Kidney tubule cell (primary cell): ENCODE measurements around the gene TCP10L.
"Not testable (repeated sequence)": the region's sequence is repeated elsewhere in the genome, so short reads cannot be mapped to it uniquely, and the experiment has no call there.

Experiments
- DNase-seq: peaks from one replicate; pipeline ENCODE4 v3.0.0-alpha.2; 2018; ENCODE audit warnings: low spot score

TCP10L gene

DNA sequence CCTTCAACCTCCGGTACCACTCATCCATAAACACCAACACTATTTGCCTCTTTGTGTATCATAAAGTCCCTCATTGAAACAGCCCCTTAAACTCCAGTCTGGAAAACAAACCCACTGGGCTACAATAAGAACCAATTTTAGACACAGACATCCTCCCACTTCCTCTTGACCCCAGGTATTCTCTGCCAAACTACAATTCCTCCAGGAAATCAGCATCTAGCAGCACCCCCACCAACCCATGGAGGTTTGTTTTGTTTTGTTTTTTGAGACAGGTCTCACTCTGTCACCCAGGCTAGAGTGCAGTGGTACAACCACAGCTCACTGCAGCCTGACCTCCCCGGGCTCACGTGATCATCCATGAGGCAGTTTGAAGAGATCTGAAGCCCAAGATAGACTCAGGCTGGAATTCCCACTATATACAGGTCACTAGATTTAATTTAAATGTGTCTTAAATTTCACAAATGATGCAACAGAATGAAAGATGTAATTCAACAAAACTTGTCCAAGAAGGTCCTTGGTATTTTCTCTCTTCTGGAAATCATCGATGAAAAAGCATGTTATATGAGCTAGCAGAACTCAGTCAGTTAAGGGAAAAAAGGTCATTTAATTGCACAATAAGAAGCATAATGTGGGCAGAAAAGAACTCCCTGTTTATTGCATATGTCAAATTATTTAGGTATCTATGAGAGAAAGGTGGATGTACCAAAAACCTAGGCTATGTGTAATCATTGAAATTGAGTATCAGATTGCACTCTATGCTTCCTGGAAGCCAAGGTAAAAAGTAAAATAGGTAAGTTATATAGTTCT lies 30.3 kb downstream of the TCP10L start:
- no peak for DNase-seq

DNA sequence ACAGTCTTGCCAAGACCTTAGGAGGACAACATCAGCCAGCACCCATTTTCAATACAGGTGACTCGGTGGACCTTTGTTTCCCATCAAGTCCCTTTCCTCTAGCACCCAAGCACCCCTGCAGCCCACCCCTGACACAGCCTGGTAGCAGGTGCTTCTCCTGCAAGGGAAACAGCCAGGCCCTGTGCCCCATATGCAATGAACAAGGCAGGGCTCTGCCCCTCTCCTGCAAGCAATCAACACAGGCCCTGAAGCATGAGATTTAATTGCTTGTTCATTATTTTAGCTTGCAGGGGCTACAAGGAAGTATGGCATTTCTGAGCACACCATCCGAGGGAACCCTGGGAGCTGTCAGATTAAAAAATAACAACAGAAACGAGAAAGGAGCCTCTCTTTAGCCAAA lies 35.4 kb downstream of the TCP10L start:
- no peak for DNase-seq

DNA sequence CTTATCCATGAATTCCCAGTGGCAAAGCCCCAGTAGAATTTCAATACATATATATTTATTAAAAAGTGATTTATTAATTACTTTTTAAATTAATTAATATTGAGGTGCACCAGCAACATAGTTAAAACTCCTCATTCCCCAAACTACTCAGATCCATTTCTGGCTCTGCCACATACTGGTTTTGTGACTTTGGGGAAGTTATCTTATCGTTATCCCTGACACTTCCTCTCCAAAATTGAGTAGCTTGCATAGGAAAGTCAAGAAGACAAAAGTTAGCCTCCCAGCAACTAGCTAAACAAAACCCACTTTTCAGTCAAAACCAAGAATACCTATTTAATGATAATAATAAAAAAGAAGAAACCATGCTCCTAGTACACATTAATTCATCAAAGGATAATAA lies 35.9 kb downstream of the TCP10L start:
- no peak for DNase-seq

DNA sequence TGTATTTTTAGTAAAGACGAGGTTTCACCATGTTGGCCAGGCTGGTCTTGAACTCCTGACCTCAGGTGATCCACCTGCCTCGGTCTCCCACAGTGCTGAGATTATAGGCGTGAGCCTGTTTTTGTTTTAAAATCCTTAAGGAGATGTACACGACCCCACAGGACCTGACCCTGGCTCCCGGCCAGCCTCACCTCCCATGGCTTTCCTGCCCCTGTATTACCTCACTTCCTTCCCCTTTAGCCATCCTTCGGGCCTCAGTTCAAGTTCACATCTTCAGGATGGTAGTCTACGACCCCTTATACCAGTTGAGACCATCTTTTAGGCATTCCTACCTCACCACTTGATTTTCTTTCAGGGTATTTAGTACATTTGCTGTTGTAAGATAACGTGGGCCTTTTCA lies 36.3 kb downstream of the TCP10L start:
- no peak for DNase-seq

DNA sequence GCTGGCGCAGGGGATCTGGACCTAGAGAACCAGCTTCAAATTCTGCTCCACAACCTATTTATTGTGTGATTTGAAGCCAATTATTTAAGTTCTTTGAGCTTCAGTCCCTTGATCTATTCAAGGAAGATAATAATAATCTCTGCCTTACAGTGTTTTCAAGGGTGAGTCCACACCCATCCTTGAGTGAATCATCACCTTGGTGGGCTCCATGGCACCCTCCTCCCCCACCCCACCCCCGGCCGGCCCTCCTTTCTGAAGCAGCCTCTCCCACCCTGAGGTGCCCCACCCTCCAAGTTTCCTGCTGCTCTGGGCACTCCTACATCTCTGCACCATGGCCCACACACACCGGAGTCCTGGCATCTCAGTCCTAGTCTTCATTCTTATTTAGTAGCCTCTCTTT lies 38.3 kb downstream of the TCP10L start:
- DNase-seq: no peak

DNA sequence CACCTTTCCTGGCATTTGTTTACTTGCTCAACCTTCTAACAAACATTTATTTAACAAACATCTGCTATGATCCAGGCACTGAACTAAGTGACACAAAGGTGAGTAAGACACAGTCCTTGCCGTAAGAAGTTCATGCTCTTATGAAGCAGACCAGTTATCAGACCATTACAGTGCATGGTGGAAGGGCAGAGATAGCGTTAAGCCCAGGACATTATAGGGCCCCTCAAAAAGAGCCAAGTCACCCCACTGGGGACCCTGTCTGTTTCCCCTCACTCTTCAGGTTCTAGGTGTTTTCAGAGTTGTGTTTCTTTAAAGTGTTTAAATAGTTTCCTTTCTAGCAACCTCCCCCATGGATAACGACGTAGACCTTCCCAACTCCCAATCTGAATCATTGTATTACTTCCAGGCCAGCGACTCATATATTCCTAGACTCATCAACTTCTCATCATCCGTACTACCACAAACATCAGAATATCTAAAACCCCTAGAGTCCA lies 39.3 kb downstream of the TCP10L start:
- DNase-seq: peak; percentile 45

DNA sequence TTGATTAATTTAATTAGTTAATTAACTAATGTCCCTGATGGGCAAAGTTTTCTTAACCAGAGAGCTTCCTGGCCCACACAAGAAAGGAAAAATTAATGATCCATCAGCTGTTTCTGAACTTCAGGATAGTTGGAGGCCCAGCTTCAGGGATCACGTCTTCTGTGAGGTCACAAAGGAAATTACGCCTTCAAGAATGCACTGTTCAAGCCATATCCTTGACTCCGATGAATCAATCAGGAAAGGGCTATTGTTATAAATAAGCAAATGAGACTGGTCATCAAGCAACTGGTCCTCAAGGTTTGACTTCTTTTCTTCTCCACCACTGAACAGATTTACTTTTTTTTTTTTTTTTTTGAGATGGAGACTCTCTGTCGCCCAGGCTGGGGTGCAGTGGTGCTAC lies 40.6 kb downstream of the TCP10L start:
- DNase-seq: no peak

DNA sequence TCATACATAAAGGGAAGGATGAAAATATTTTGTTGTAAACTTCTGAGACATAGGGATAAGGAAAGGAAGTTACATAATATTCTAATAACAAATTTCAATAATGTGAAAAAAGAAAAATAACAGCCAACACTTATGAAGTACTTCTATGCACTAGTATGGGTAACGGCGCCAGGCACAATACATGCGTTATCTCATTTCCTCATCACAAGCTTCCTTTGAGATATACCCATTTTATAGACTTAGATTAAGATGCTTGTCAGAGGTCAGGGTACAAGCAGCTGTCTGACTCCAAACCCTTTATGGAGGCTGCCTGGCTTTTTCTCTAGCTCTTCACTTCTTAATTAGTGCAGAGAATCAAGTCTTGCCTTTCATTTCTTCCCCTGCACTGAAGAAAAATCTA lies 41.3 kb downstream of the TCP10L start:
- DNase-seq: no peak

DNA sequence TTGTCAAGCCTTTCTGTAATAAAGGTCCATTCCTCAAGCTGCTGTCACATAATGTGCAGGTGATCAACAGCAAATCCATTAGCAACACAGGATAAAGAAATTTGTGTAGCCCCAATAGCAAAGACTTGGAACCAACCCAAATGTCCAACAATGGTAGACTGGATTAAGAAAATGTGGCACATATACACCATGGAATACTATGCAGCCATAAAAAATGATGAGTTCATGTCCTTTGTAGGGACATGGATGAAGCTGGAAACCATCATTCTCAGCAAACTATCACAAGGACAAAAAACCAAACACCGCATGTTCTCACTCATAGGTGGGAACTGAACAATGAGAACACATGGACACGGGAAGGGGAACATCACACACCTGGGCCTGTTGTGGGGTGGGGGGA lies 42.3 kb downstream of the TCP10L start:
- DNase-seq: not testable (repeated sequence)

DNA sequence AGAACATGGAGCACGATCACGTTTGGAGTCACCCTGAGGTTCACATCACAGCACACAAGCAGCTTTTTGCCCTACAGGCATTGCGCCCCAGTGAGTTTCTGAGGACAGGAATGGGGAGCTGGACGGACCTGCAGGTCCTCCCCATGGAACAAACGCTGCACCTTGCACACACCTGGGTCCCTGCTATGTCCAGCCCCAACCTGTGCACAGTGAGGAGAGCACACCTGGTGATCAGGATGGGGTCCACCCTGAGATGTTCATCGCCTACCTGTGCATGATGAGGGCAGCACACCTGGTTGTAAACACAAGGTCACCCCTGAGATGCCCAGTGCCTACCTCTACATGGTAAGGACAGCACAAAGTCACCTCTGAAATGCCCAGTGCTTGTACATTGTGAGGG lies 45.9 kb downstream of the TCP10L start:
- DNase-seq: no peak

DNA sequence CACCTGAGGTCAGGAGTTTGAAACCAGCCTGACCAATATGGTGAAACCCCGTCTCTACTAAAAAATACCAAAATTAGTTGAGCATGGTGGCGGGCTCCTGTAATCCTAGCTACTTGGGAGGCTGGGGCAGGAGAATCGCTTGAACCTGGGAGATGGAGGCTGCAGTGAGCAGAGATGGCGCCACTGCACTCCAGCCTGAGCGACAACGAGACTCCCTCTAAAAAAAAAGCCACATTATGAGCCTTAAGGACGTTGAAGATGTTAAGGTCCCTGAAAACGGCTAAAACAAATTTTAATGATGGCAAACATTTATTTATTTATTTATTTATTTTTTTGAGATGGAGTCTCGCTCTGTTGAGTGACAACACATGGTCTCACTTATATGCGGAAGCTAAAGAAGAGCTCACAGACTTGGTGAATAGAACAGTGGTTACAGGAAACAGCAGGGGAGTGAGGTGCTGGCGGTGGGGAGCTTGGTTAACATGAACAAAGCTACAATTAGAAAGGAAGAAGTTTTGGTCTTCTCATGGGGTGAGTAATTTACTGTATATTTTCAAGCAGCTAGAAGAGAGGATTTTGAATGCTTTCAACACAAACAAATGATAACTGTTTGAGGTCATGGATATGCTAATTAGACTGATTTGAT lies 47.1 kb downstream of the TCP10L start:
- no peak for DNase-seq

DNA sequence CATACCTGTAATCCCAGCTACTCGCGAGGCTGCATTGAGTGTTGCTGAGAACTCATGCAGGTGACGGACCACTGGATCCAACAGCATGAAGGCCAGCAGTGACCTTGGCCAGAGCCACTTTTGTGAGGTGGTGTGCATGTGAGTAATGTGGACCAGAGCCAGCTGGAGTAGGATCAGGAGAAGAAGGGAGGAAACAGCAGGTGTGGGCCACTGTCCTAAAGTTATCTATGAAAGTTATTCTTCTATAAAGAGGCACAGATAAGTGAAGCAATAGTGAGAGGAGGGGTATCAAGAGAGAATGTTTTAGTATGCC lies 47.8 kb downstream of the TCP10L start:
- DNase-seq: peak; percentile 16

DNA sequence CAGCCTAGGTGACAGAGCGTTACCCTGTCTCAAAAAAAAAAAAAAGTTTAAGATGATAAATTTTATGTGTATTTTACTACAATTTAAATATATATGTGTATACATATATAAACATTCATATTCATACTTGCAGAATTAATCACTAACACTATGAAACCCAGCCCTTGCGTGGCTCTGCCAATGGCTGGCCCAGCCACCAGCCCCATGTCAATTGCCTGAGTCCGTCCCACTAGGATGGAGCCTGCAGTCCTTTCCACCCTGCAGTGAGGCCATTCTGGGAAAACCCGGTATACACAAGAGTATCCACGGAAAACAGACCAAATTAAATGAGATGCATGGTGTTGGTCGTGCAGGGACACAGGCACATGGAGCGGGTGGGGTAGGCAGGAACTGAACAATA lies 49.7 kb downstream of the TCP10L start:
- DNase-seq: no peak

DNA sequence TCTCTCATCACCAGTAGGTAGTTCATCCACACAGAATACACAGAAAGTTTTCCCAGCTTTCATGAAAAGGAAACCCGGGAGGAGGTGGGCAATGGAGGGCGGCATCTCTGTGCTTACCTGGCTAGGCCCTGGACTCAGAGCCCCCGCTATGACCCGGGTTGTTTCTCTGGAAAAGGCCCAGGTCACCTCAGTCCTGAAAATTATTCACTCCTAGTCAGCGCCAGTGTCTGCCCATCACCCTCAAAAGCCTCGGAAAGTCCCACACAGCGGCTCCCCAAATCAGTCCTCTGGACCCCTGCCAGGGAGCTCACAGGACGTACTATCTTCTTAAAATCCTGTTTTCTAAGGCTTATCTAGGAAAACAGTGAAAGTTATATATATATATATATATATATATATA lies 51.2 kb downstream of the TCP10L start:
- no peak for DNase-seq

DNA sequence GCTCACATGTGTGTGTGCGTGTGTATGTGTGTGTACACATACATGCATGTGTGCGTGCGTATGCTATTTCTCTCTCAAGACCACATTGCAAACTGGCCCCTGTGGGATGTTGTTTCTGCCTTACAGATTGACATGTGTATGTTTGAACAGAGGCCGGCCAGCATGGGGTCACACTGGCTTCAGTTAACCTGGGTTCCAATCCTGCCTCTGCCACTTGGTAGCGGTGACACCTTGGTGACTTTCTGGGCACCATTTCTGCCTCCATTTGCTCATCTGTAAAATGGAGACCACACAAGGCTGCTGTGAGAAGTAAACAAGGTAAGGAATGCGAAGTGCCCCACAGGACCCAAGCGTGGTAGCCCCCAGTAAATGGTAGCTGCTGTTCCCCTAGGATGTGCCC lies 51.7 kb downstream of the TCP10L start:
- no peak for DNase-seq

DNA sequence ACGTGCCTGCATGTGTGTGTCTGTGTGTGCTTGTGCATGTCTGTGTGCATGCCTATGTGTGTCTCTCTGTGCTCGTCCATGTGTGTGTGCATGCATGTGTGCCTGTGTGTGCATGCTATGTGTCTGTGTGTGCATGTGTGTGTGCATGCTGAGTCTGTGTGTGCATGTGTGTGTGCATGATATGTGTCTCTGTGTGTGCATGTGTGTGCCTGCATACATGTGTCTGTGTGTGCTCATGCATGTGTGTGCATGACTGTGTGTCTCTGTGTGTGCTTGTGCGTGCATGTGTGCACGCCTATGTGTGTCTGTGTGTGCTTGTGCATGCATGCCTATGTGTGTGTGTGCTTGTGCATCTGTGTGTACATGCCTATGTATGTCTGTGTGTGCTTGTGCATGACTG lies 52.3 kb downstream of the TCP10L start:
- no peak for DNase-seq

DNA sequence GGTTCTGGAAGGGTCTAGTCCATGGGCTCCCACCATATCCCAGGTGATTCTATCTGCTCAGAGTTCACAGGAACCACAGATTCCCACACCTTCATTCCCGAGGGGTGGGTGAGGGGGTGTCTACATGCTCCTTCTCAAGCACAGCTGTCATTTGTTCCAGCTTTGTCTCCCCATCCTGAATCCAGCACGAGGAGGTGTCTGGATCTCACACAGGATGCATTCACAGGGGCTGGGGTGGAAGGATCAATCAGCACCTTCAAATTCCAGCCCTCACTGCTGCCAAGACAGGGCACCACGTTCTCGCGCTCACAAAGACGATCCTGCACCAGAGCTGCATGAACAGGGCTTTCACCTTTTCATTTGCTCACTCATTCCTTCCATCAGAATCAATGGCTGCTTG lies 52.7 kb downstream of the TCP10L start:
- no peak for DNase-seq

DNA sequence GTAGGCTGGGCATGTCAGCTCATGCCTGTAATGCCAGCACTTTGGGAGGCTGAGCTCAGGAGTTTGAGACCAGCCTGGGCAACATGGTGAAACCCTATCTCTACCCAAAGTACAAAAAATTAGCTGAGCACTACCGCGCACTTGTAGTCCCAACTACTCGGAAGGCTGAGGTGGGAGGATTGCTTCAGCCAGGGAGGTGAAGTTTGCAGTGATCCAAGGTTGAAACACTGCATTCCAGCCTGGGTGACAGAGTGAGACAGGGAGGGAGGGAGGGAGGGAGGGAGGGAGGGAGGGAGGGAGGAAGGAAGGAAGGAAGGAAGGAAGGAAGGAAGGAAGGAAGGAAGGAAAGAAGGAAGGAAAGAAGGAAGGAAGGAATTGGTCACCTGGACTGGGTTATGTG lies 53.8 kb downstream of the TCP10L start:
- DNase-seq: not testable (repeated sequence)

DNA sequence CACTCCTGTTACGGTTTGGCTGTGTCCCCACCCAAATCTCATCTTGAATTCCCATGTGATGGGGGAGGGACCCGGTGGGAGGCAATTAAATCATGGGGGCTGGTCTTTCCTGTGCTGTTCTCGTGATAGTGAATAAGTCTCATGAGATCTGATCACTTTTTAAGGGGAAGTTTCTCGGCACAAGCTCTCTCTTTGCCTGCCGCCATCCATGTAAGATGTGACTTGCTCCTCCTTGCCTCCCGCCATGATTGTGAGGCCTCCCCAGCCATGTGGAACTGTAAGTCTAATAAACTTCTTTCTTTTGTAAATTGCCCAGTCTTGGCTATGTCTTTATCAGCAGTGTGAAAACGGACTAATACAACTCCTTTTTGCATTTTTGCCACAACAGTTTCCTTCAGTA lies 54.5 kb downstream of the TCP10L start:
- DNase-seq: not testable (repeated sequence)

DNA sequence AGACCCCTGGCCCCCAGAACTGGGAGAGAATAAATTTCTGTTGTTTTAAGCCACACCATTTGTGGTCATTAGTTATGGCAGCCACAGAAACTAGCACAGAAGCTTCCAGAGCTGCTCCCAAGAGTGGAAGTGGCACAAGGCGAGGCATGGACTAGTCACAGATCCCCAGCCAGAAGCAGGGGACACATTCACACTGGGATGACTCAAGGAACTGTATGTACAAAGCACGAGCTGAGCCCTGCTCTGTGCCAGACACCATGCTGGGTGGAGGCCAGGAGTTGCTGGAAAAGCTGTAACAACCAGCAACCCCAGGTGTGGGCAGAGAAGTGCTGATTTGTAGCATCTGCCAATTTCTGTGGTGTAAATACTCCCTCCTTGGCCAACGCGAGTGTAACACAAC lies 55.6 kb downstream of the TCP10L start:
- no peak for DNase-seq

DNA sequence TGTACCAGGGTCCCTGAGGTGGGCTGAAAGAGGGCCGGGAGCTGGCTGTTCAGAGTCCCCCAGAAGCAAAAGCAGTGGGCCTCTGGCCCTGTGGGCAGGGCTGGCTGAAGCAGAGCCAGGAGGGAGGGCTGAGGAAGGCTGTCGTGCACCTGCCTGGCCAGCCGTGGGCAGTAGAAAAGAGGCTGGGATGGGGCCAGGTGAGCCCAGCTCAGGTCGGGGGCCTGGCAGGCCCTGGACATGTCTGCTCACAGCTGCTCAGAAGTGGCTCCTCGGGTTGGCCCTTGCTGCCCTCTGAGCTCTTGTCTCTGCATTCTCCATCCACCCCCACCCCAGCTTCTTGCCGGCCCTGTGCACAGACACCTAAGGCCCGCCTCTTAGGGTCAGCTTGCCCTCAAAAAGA lies 60.0 kb downstream of the TCP10L start:
- no peak for DNase-seq

DNA sequence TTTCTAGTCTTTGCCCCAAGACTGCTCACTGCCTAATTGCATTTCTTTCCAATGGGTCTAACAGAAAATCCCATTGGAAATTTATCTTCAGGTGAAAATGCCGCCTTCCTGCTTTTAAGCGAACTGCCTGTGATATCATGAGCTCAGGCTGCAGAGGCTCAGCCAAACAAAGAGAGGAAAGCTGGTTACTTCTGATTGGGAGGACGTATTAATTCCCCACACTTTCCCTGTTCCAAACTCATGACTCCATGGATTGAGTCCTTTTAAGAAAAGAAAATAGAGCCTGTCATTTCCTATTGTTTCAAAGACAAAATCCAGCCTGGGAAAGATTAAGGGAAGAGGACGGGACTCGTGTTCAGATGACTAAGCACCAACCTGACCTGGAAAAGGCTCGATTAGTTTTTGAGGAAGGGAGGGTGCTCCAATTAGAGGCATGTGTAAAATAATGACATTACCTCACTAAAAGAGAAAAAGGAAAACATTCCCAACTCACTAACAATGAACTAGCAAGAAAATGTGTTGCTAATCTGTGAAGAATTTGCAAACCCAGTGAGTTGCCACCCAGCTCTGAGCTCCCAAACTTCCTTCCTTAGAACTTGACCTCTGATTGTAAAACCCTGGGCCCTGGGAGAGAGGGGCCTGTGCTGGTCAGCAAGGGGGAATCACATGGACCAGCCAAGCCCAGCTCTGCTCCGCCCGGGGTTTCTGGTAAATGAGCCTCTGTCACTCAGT lies 61.2 kb downstream of the TCP10L start:
- DNase-seq: peak; percentile 72
